ENCODE measurements around the gene RRAS2. TPM values are rescaled to one million over a fixed set of nuclear protein-coding genes. Genes with fewer than 3 reads are reported as not detected.

RRAS2 gene
- total RNA-seq, 1 experiment from 2014 or later: 158 TPM

DNA sequence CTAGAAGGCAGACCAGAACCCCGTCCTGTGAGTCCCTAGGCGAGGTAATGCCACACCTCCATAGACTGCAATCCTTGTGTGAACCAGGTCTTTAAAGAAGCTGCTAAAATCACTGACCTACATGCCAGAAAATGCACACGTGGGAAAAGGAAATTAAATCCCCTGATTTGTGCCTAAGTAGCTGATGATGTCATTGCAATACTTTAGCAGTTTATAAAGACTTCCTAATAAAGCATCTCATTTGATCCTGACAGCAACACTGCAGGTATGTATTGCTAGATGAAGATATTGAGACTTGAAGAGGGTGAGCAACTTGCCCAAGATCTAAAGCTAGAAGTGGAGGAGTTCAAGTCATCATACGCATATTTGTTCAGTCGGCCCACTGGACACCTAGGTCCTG lies 107.2 kb downstream of the RRAS2 start:
- Histone ChIP-seq H3K4ac (ENCODE audit: low read depth, low read length) (no peak overlapping the region), H3K9me3 (ENCODE audit: control insufficient read depth, low read depth, low read length) (no peaks in the 10 kb centered on the region), H3K27me3 (ENCODE audit: insufficient read depth, low read length) (no peaks in the 10 kb centered on the region), H3K79me2 (ENCODE audit: insufficient read depth, low read length) (no peaks in the 10 kb centered on the region), H2BK120ac (ENCODE audit: low read depth, low read length, poor library complexity, severe bottlenecking) (no peak overlapping the region), H4K91ac (ENCODE audit: insufficient read length, low read depth, low read length) (no peak overlapping the region), H3K23me2 (ENCODE audit: insufficient read length, low read depth, low read length, poor library complexity, severe bottlenecking) (no peaks in the 10 kb centered on the region), H4K20me1 (ENCODE audit: control insufficient read depth, insufficient read depth, insufficient read length) (no peaks in the 10 kb centered on the region), H3K79me1 (ENCODE audit: insufficient read depth, low read depth, low read length, poor library complexity, severe bottlenecking) (no peaks in the 10 kb centered on the region), H3K9ac (ENCODE audit: extremely low read depth, insufficient read length, low read length) (no peak overlapping the region), H2BK12ac (ENCODE audit: insufficient read length, low read depth, low read length) (no peak overlapping the region), H2BK5ac (ENCODE audit: insufficient read length, low read length) (no peak overlapping the region), H2AFZ (ENCODE audit: low read length) (no peak overlapping the region), H3T11ph (ENCODE audit: low read length) (no peak overlapping the region), H2BK15ac (ENCODE audit: low read depth, low read length) (no peak overlapping the region), H2BK20ac (ENCODE audit: low read depth, low read length, poor library complexity, severe bottlenecking) (no peak overlapping the region), H3K14ac (ENCODE audit: insufficient read depth, low read length) (no peak overlapping the region), H3K18ac (ENCODE audit: insufficient read length, low read depth, low read length) (no peak overlapping the region), H3K56ac (ENCODE audit: insufficient read length, low read depth, low read length) (no peak overlapping the region), H2AK5ac (ENCODE audit: insufficient read length, low read length) (no peak overlapping the region), H4K8ac (replicated peaks; ENCODE audit: insufficient read length, low read depth, low read length) (no peak overlapping the region), H3K23ac (ENCODE audit: insufficient read length, low read depth, low read length) (no peak overlapping the region), H4K5ac (ENCODE audit: insufficient read length, low read depth, low read length) (no peak overlapping the region), H3K4me2 (ENCODE audit: insufficient read depth, insufficient read length, low read length) (no peak overlapping the region), H3K27ac (ENCODE audit: insufficient read length, low read depth, low read length) (no peak overlapping the region), H3K4me1 (ENCODE audit: insufficient read depth, low read length) (peaks cover 3% of the 10 kb centered on the region; the same call in 1 of the 2 replicates)
- no peaks in the 10 kb centered on the region for H3K36me3 Mint-ChIP-seq (ENCODE audit: insufficient read depth in 1 of 3, low read depth in 3 of 3)
- no CpG with 5 or more reads among the region's 5 CpGs for WGBS (ENCODE audit: extremely low coverage, insufficient read length, low lambda C conversion rate)
- TF ChIP-seq, protein P1, sequence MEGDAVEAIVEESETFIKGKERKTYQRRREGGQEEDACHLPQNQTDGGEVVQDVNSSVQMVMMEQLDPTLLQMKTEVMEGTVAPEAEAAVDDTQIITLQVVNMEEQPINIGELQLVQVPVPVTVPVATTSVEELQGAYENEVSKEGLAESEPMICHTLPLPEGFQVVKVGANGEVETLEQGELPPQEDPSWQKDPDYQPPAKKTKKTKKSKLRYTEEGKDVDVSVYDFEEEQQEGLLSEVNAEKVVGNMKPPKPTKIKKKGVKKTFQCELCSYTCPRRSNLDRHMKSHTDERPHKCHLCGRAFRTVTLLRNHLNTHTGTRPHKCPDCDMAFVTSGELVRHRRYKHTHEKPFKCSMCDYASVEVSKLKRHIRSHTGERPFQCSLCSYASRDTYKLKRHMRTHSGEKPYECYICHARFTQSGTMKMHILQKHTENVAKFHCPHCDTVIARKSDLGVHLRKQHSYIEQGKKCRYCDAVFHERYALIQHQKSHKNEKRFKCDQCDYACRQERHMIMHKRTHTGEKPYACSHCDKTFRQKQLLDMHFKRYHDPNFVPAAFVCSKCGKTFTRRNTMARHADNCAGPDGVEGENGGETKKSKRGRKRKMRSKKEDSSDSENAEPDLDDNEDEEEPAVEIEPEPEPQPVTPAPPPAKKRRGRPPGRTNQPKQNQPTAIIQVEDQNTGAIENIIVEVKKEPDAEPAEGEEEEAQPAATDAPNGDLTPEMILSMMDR (conservative IDR thresholded peaks at IDR 0.05): no peak
- H3K4me3 Mint-ChIP-seq: no peak overlapping the region
- peaks cover 3% of the 10 kb centered on the region for H3K27me3 Mint-ChIP-seq (ENCODE audit: low read depth)
- DNase-seq: no peak
- peaks cover 16 to 19% of the 10 kb centered on the region in 2 experiments for H3K4me1 Mint-ChIP-seq
- no peaks in the 10 kb centered on the region for H3K9me3 Mint-ChIP-seq
- H3K27ac Mint-ChIP-seq: no peak overlapping the region

Measured in H9 (cell line).